Measurements from ENCODE around the gene SOX30. TPM values are rescaled to one million over a fixed set of nuclear protein-coding genes. Genes with fewer than 3 reads are reported as not detected.

Gene SOX30
- total RNA-seq, 1 experiment from 2014 or later, result 0.46 TPM

DNA sequence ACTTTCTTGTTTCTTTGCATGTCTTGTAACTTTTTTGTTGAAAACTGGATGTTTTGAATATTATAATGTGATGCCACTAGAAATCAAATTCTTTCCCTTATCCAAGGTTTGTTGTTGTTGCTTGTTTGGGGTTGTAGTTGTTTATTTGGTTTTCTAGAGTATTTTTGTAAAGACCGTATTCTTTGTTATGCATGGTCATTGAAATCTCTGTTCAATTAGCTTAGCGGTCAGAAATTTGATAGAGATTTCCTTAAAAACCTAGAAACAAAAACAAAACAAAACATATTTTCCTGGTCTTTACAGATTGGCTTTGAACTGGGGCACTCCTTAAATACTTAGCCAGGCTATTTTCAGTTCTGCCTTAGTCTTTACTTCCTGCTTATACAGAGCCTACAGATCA, 21.9 kb downstream of the SOX30 start:
- Mint-ChIP-seq H3K27ac (no peak overlapping the region), H3K27me3 (ENCODE audit: low read depth) (no peaks in the 10 kb centered on the region), H3K4me1 (no peaks in the 10 kb centered on the region), H3K4me3 (no peak overlapping the region), H3K36me3 (no peaks in the 10 kb centered on the region), H3K9me3 (peaks cover 4% of the 10 kb centered on the region; the same call in 1 of the 2 replicates)
- ChIA-PET POLR2A (no interaction called here), CTCF (interaction anchor here (0.9 kb wide), 1 partner anchor 16 kb away, joined by 3 read pairs; no protein-coding TSS in a partner anchor)
- ATAC-seq (no peak), DNase-seq (ENCODE audit: low spot score) (no peak)
- TF ChIP-seq, protein P1, sequence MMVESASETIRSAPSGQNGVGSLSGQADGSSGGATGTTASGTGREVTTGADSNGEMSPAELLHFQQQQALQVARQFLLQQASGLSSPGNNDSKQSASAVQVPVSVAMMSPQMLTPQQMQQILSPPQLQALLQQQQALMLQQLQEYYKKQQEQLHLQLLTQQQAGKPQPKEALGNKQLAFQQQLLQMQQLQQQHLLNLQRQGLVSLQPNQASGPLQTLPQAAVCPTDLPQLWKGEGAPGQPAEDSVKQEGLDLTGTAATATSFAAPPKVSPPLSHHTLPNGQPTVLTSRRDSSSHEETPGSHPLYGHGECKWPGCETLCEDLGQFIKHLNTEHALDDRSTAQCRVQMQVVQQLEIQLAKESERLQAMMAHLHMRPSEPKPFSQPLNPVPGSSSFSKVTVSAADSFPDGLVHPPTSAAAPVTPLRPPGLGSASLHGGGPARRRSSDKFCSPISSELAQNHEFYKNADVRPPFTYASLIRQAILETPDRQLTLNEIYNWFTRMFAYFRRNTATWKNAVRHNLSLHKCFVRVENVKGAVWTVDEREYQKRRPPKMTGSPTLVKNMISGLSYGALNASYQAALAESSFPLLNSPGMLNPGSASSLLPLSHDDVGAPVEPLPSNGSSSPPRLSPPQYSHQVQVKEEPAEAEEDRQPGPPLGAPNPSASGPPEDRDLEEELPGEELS (CRISPR knock-in tag; IDR thresholded peaks at IDR 0.05), result no peak
- TF ChIP-seq FOXJ3 (CRISPR knock-in tag; IDR thresholded peaks at IDR 0.05; ENCODE audit: borderline replicate concordance) (no peak), JUN (CRISPR knock-in tag; IDR thresholded peaks at IDR 0.05) (no peak), HMGA2 (CRISPR knock-in tag; IDR thresholded peaks at IDR 0.05) (no peak), SOX15 (CRISPR knock-in tag; IDR thresholded peaks at IDR 0.05) (no peak), E2F5 (CRISPR knock-in tag; IDR thresholded peaks at IDR 0.05) (no peak)
- TF ChIP-seq, protein P2, sequence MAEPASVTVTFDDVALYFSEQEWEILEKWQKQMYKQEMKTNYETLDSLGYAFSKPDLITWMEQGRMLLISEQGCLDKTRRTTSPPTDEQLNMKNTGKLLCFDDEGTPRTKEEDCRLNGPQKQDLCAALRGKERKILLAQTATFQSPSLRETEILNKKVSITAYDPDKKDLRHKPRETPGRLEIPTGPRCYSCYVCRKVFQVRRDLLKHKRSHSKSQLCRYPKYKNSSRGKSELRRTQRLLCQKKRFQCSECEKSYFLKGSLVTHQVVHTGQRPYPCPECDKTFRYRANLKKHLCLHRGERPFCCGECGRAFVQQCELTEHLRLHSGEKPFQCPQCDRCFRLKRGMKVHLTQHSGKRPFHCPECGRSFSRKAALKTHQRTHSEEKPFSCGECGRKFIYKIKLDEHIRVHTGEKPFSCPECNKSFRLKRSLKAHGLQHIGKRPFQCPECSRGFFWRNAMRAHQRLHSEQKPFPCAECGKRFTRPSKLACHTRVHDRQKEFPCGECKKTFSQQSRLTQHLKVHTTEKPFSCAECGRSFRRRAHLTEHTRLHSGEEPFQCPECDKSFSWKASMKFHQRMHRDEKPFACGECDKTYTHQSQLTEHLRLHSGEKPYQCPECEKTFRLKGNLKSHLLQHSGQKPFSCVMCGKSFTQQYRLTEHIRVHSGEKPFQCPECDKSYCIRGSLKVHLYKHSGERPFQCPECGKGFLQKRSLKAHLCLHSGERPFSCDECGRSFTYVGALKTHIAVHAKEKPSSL (CRISPR knock-in tag; conservative IDR thresholded peaks at IDR 0.05), result no peak

GRCh38 chr5:157626831-157627230, 25.4 kb downstream of the SOX30 start:
- DNase-seq (ENCODE audit: low spot score), result no peak
- H3K4me3 Mint-ChIP-seq, result no peak overlapping the region
- H3K36me3 Mint-ChIP-seq, result no peaks in the 10 kb centered on the region
- H3K9me3 Mint-ChIP-seq, result peaks cover 13% of the 10 kb centered on the region
- no peak overlapping the region for H3K27ac Mint-ChIP-seq
- H3K27me3 Mint-ChIP-seq (ENCODE audit: low read depth), result no peaks in the 10 kb centered on the region; the same call in 1 of the 2 replicates
- no peak for ATAC-seq
- CTCF ChIA-PET, result interaction anchor here (0.8 to 1.3 kb wide), 2 partner anchors 116 to 195 kb away, joined by 3 to 4 read pairs; partner anchors contain the start of gene LSM11
- no peaks in the 10 kb centered on the region for H3K4me1 Mint-ChIP-seq
- POLR2A ChIA-PET, result no interaction called here
- TF ChIP-seq ZNF317 (CRISPR knock-in tag; IDR thresholded peaks at IDR 0.05; ENCODE audit: borderline replicate concordance, low read depth) (no peak), NR3C1 (CRISPR knock-in tag; conservative IDR thresholded peaks at IDR 0.05; ENCODE audit: low read depth) (no peak), GABPB1 (CRISPR knock-in tag; IDR thresholded peaks at IDR 0.05) (no peak), FOXP1 (CRISPR knock-in tag; IDR thresholded peaks at IDR 0.05; ENCODE audit: borderline replicate concordance) (no peak), IRF2 (CRISPR knock-in tag; IDR thresholded peaks at IDR 0.05; ENCODE audit: borderline replicate concordance, low read depth) (no peak), TP53 (CRISPR knock-in tag; IDR thresholded peaks at IDR 0.05) (no peak), SMAD3 (CRISPR knock-in tag; IDR thresholded peaks at IDR 0.05; ENCODE audit: borderline replicate concordance) (no peak), ESRRA (CRISPR knock-in tag; IDR thresholded peaks at IDR 0.05; ENCODE audit: borderline replicate concordance) (no peak), SP1 (CRISPR knock-in tag; conservative IDR thresholded peaks at IDR 0.05) (no peak), TEAD1 (CRISPR knock-in tag; IDR thresholded peaks at IDR 0.05) (no peak), ZNF138 (CRISPR knock-in tag; conservative IDR thresholded peaks at IDR 0.05) (no peak)
- TF ChIP-seq, protein P3, sequence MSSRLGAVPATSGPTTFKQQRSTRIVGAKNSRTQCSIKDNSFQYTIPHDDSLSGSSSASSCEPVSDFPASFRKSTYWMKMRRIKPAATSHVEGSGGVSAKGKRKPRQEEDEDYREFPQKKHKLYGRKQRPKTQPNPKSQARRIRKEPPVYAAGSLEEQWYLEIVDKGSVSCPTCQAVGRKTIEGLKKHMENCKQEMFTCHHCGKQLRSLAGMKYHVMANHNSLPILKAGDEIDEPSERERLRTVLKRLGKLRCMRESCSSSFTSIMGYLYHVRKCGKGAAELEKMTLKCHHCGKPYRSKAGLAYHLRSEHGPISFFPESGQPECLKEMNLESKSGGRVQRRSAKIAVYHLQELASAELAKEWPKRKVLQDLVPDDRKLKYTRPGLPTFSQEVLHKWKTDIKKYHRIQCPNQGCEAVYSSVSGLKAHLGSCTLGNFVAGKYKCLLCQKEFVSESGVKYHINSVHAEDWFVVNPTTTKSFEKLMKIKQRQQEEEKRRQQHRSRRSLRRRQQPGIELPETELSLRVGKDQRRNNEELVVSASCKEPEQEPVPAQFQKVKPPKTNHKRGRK (CRISPR knock-in tag; IDR thresholded peaks at IDR 0.05; ENCODE audit: borderline replicate concordance), result no peak
- TF ChIP-seq, protein P4, sequence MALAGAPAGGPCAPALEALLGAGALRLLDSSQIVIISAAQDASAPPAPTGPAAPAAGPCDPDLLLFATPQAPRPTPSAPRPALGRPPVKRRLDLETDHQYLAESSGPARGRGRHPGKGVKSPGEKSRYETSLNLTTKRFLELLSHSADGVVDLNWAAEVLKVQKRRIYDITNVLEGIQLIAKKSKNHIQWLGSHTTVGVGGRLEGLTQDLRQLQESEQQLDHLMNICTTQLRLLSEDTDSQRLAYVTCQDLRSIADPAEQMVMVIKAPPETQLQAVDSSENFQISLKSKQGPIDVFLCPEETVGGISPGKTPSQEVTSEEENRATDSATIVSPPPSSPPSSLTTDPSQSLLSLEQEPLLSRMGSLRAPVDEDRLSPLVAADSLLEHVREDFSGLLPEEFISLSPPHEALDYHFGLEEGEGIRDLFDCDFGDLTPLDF (CRISPR knock-in tag; IDR thresholded peaks at IDR 0.05), result no peak
- TF ChIP-seq, protein P5, sequence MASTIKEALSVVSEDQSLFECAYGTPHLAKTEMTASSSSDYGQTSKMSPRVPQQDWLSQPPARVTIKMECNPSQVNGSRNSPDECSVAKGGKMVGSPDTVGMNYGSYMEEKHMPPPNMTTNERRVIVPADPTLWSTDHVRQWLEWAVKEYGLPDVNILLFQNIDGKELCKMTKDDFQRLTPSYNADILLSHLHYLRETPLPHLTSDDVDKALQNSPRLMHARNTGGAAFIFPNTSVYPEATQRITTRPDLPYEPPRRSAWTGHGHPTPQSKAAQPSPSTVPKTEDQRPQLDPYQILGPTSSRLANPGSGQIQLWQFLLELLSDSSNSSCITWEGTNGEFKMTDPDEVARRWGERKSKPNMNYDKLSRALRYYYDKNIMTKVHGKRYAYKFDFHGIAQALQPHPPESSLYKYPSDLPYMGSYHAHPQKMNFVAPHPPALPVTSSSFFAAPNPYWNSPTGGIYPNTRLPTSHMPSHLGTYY (CRISPR knock-in tag; IDR thresholded peaks at IDR 0.05), result no peak
- TF ChIP-seq, protein P6, sequence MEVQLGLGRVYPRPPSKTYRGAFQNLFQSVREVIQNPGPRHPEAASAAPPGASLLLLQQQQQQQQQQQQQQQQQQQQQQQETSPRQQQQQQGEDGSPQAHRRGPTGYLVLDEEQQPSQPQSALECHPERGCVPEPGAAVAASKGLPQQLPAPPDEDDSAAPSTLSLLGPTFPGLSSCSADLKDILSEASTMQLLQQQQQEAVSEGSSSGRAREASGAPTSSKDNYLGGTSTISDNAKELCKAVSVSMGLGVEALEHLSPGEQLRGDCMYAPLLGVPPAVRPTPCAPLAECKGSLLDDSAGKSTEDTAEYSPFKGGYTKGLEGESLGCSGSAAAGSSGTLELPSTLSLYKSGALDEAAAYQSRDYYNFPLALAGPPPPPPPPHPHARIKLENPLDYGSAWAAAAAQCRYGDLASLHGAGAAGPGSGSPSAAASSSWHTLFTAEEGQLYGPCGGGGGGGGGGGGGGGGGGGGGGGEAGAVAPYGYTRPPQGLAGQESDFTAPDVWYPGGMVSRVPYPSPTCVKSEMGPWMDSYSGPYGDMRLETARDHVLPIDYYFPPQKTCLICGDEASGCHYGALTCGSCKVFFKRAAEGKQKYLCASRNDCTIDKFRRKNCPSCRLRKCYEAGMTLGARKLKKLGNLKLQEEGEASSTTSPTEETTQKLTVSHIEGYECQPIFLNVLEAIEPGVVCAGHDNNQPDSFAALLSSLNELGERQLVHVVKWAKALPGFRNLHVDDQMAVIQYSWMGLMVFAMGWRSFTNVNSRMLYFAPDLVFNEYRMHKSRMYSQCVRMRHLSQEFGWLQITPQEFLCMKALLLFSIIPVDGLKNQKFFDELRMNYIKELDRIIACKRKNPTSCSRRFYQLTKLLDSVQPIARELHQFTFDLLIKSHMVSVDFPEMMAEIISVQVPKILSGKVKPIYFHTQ (CRISPR knock-in tag; IDR thresholded peaks at IDR 0.05), result no peak

Measured in WTC11 (cell line).